ENCODE results near the gene CRELD2.

GRCh38 chr22:49951986-49952896 is 33.8 kb downstream of the CRELD2 start:
- TF ChIP-seq CTCF (IDR thresholded peaks at IDR 0.05; ENCODE audit: insufficient read depth, low read length, poor library complexity, severe bottlenecking): no peak
- TF ChIP-seq EZH2phosphoT487 (conservative IDR thresholded peaks at IDR 0.05; ENCODE audit: low read length): no peak

All from SU-DHL-6 (cell line).